ENCODE results near the gene SMS.

Gene SMS

GRCh38 chrX:22041907-22042530 is 101.5 kb downstream of the SMS start:
- Mint-ChIP-seq H3K9me3 (no peaks in the 10 kb centered on the region), H3K27ac (peak overlapping the region; percentile 55 to 87 (median 58)), H3K27me3 (ENCODE audit: low read depth) (no peaks in the 10 kb centered on the region), H3K4me1 (peaks cover 50% of the 10 kb centered on the region), H3K36me3 (ENCODE audit: low read depth) (no peaks in the 10 kb centered on the region), H3K4me3 (peak overlapping the region in 1 of 3 experiments; percentile 29)
- TF ChIP-seq CTCF (IDR thresholded peaks at IDR 0.05; ENCODE audit: unreplicated experiment in 3 of 3), result no peak

- Mint-ChIP-seq H3K4me1 (peaks cover 36% of the 10 kb centered on the region), H3K9me3 (no peaks in the 10 kb centered on the region), H3K27me3 (ENCODE audit: low read depth) (no peaks in the 10 kb centered on the region), H3K4me3 (no peak overlapping the region), H3K36me3 (ENCODE audit: low read depth) (no peaks in the 10 kb centered on the region), H3K27ac (peak overlapping the region; percentile 31 to 59 (median 44))
- TF ChIP-seq CTCF (IDR thresholded peaks at IDR 0.05; ENCODE audit: unreplicated experiment in 3 of 3), result no peak
These were observed 103.4 kb downstream of the SMS start for GRCh38 chrX:22043872-22044271.
